ENCODE measurements around the gene MEF2A.

GRCh38 chr15:99578809-99579208 is 13.0 kb downstream of the MEF2A start:
- no peak for TF ChIP-seq CTCF (IDR thresholded peaks at IDR 0.05)
- TF ChIP-seq POLR2A (IDR thresholded peaks at IDR 0.05) = no peak

Measured in body of pancreas (tissue), 4 donors.